HG02870 (cell line): ENCODE measurements around the gene UBE2I.
"Not testable (repeated sequence)": the region's sequence is repeated elsewhere in the genome, so short reads cannot be mapped to it uniquely, and the experiment has no call there.

ENCODE experiments used
- ATAC-seq: cut with Tn5 transposase; IDR thresholded peaks from one replicate; pipeline ENCODE4 v1.9.1; 2021; ENCODE audit warnings: mild to moderate bottlenecking, moderate library complexity; ENCODE audit not compliant: unreplicated experiment

Gene UBE2I

DNA sequence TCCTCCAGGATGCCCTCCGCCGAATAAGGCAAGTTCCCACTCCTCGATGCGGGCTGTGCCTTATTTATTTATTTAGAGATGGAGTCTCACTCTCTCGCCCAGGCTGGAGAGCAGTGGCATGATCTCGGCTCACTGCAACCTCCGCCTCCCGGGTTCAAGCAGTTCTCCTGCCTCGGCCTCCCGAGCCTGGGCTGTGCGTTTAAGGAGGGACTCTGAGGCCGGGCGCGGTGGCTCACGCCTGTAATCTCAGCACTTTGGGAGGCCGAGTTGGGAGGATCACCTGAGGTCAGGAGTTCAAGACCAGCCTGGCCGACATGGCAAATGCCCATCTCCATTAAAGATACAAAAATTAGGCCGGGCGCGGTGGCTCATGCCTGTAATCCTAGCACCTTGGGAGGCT, 18.7 kb downstream of the UBE2I start:
- not testable (repeated sequence) for ATAC-seq

DNA sequence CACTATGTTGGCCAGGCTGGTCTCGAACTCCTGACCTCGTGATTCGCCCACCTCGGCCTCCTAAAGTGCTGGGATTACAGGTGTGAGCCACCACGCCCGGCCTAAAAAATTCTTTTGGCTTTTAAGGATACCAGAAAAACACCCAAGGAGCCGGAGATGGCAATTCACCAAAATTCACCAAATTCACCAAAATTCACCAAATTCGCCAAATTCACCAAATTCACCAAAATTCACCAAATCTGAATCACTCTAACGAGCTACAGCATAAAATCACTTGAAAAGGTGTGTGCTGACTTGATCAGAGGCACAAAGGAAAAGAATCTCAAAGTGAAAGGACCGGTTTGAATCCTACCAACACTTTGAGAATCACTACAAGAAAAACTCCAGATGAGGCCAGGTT, 19.5 kb downstream of the UBE2I start:
- ATAC-seq, result not testable (repeated sequence)

DNA sequence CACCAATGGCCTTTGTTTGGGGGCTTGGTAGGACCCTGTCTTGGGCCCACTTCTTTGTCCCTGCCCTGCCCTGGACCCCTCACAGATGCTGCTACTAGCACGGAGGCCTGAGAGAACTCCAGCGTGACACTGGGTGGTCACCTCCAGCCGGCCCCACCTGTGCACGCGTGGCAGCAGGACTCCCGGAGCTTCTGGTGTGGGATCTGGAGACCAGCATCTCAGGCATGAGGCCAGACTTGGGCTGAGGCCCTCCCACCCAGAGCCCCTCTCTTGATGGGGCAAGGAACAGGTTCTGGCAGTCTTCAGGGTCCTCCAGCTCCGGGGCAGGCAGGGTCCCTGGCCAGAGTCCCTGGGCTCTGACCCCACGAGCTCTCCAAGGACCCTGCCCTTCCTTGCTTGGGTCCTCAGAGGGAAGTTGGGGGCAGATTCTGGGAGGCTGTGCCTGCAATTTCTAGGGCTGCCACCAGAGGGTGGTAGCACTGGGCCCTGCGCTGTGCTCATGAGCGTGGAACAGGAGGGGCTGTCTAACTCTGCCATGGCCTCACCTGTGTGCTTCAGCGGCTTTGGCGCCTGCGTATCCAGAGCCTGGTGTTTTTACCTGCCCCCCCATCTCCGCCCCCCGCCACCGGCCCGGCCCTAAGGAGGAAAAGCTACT, 21.0 kb downstream of the UBE2I start:
- no peak for ATAC-seq

DNA sequence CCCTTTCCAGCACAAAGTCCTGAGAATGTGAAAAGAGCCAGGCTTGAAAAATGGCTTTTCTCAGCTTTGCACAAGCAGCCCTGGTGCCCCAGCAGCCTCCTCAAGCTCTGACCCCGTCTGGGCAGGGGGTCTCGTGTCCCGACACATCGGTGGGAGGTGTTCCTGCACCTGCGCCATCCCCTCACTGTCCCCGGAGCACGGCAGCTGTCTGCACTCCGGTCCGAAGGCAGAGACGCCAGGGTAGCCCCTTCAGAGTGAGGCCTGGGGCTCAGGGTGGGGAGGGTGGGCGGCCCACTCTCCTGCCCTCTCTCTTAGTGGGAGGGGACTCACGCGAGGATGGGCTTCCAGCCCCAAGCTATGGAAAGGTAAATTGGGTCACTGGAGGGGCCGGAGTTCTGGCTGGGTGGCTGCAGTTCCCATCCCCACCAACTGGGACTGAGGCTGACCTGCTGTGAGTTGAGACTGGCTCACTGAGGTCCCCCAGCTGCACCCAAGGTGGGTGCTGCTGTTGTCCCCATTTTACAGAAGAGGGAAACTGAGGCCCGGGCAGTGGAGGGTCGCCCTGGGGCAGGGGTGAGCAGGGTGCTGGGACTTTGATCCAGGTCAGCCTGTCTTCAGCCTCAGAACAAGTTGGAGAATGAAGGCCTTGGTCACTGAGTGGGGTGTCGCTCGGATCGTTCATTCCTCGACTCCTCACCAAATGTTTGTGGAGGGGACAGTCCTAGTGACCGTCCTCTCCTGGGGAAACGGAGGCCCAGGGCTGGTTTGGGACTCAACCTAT, 21.7 kb downstream of the UBE2I start:
- ATAC-seq, result no peak

DNA sequence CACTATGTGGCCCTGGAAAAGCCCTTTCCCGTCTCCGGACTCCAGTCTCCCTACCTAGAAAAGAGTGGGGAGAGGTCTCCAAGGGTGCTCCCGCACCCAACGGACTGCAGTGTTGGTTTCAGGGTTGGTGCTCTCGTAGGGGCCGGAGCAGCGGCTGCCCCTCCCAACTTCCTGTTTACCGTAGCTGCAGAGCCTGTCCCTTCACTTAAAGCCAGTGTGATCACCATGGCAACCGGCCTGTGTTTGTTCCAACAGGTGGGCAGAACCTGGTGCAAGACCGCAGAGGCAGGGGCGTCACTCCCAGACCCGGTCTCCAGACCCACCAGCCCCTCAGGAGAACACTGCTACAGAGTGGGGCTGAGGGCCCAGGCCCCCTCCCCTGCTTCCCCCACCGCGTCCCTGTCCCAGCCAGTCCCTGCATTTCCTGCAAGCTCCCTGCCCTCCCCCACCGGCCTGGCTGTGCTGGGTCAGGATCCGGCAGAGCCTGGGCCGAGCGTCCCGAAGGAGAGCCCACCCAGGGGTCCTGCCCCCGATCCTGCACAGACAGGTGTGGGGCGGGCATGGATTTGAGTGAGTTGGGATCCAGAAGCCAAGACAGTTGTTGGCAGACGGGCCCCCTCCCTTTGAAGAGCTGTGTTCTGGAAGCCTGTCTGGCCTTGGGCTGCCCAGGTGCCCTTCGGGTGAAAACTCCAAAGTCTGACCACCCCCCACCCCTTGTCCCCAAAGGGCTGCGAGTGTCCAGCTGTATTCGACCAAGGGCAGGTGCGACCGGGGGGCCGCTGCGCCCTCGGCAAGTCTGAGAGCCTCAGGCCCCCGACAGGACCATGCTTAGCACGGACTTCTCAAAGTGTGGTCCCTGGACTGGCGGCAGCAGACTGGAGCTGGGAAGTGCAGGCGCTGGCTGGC, 22.5 kb downstream of the UBE2I start:
- ATAC-seq, result no peak

DNA sequence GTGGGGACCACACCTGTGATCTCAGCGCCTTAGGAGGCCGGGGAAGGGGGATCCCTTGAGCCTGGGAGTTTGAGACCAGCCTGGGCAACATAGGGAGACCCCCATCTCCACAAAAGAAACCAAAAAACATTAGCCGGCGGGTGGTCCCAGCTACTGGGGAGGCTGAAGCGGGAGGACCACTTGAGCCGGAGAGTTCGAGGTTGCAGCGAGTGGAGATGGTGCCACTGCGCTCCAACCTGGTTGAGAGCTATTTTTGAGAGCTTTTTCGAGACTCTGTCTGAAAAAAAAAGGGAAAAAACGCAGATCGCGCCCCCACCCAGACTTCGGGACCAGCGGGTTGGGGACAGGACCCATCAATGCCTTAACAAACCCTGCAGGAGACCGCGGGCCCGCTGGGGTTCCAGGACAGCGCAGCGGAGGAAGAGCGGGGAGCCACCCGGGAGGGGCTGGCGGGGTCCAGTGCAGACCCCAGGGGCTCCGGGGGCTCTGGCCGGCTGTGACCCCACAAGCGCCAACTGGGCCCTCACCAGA, 23.2 kb downstream of the UBE2I start:
- ATAC-seq, result no peak

DNA sequence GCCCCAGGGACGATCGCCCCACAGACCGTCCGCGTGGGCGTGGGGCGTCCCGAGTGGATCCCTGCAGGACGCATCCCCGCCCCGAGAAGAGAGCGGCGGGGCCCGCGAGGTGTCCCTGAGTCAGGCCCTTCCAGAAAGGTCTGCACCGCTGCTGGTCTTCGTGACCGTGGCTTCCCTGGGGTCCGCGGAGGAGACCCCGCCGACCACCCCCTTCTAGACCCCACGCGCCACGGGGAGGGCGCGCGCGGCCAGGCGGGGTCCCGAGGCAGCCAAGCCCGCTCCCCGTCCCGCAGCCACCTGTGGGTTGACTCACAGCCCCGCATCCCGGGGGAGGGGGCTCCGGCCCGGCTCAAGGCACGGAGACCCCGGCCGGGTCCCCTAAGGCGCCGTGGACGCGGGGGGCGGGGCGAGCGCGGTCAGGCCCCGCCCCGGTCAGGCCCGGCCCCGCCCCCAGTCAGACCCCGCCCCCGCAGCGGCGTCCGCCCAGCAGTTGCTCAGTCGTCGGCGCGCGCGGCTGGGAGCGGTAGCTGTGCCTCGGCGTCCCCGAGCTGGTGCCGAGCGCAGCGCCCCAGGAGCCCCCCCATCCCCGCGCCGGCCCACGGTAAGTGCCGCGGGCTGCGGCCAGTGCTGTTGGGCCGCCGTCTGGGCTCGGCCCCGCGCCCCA, 23.8 kb downstream of the UBE2I start, which contains the start of gene BAIAP3:
Gene BAIAP3, plus strand, starts transcription at position 497 of the 664 bp plus-strand sequence. CDS start 4,905 bp downstream, outside the sequence.
- no peak for ATAC-seq

DNA sequence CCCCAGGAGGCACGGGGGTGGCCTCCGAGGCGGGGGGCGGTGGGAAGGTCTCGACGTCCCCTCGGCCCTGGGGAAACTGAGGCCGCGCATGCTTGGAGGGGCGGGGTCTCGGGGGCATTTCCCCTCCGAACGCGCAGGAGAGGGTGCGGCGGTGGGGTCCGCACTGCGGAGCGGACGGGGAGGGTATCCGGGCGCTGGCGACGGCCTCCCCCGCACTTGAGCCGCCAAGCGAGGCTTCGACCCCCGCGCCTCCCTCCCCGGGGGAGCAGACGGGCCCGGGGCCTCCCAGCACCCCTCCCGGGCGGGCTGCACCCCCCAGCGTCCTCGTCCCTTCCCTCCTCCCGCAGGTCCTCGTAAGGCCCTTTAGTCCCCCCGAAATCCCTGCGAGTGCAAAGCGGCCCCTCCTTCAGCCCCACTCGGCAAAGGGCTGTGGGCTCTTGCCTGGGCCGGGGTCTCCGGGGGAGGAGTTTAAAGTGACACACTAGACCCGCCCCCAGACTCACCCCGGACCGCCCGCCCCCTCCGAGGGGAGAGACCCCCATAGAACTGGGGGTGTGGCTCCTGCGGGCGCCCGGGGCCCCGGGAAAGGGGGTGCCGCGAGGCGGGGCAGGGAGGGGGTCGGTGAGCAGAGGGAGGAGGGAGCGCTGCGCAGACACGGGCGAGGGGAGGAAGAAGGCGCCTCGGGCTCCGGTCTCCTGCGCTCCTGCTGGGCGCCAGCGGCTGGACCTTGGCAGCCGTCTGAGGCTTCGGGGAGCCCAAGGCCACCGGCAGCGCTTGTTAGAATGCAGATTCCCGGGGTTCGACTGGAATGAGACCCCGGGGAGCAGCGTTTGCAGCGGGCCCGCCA, 24.6 kb downstream of the UBE2I start:
- ATAC-seq, result no peak

DNA sequence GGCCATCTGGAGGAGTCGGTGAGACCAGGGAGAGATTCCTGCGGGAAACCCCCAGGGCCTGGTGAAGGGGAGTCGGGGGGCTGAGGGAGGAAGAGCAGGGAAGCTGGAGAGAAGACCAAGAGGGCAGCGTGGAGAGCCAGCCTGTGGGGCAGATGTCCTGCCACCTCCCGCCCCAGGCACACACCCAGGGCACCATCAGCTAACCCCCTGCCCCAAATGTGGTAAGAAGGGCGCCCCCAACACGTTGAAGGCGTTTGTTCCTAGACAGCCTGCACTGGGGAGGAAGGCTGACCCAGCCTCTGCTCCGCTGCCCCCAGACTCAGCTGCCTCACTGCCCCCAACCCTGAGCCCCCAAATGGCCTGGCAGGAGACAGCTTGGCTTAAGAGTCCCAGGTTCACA, 25.3 kb downstream of the UBE2I start:
- ATAC-seq, result no peak

DNA sequence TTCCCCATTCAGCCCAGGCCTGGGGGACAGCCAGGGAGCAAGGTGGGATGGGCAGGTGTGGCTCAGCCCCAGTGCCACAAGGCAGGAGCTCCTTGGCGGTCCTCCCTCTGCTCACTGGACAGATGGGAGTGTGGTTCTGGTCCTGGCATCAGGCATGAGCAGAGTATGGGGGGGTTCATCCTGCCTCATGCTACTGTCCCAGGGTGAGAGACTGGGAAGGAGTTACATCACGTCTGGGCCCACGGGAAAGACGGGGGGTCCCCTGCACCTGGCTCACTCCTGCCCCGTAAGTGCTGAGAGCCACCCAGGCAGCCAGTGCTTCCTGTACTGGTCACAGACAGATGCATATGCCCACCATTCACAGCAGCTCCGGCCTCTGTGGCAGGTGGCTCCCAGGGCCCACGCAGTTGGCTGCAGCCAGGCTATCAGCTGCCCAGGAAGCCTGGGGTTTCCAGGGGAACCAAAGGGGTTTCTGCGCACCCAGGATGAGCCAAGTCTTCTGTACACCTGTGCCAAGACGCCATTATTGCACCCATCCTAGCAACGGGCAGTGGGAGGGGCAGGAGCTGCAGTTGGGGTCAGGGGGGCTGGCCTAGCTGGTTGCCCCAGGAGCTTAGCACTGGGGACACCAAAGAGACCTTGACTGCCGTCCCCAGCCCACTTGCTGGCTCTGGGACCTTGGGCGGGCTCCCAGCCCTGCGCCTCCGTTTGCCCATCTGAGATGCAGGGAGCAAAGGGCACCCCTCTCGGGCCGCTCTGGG, 26.0 kb downstream of the UBE2I start:
- ATAC-seq, result no peak

DNA sequence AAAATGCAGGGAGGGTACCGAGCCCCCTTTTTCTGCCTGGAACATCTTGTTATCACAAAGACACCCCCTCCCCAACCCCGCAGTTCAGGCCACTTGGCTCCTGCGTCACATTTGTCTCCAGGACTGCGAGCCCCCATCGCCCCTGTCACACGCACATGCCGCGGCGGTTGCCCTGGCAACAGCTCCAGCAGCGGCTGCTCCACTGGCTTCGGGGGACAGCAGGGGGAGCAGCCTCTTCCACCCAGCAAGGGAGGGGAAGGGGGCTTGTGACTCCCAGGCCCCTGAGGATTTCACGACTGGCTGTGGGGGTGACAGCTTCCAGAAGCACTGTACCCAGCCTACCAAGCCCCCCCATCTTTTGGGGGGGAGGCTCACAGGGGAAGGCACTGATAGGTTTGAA, 26.6 kb downstream of the UBE2I start:
- no peak for ATAC-seq

DNA sequence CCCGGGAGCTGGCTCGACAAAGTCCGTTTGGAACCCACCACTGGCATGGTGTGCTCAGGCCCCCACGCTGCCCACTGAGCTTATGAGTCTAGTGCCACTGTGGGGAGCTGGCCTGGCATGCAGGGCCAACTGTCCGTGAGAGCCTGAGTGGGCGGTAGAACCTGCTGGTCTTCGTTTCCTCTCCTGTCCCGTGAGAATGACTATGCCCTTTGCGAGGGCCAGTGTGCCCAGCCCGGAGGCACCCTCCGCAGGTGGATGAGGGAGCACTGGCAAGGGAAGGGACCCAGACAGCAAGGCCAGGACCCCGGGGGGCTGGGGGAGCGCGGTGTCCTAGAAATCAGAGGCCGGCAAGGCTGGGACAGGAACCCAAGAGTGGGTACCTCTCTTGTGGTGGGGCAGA, 27.2 kb downstream of the UBE2I start:
- no peak for ATAC-seq

DNA sequence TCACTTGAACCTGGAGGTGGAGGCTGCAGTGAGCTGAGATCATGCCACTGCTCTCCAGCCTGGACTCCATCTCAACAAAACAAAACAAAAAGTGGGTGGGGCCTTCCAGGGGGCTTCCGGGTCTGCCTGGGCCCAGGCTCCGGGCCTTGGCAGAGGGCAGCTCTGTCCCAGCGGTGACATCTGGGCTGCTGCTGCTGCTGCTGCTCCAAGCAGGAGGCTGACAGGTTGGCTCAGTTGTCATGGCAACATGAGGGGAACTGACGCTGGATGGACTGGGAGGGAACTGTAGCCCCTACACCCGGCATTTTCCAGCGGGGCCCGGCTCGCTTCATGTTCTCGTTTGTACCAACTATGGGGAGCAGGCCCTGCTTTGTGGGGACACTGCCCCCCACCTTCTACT, 28.1 kb downstream of the UBE2I start:
- ATAC-seq, result no peak

DNA sequence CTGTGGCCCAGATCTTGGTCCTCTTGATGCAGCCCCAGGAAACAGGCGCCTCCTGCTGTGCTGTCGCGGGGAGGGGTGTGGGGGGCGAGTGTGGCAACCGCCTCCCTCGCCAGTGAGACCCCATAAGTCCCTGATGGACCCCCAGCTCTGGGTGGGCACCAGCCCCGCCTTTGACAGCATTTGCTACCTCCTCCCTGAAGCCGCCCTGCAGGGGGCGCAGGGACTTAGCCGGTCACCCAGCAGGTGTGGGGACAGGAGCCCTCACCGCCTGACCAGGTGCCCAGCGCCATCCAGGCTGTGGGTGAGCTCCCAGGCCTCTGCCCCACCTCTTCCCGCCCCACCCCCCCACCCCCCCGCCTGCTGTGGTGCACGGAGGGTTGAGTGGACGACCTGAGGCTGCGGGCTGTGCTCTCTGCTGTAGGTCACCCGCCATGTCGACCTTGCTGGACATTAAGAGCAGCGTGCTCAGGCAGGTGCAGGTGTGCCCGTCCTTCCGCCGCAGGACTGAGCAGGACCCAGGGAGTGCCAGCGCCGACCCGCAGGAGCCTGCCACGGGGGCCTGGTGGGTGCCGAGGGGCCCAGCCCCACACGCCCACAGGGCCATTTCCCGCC, 28.8 kb downstream of the UBE2I start:
- no peak for ATAC-seq

DNA sequence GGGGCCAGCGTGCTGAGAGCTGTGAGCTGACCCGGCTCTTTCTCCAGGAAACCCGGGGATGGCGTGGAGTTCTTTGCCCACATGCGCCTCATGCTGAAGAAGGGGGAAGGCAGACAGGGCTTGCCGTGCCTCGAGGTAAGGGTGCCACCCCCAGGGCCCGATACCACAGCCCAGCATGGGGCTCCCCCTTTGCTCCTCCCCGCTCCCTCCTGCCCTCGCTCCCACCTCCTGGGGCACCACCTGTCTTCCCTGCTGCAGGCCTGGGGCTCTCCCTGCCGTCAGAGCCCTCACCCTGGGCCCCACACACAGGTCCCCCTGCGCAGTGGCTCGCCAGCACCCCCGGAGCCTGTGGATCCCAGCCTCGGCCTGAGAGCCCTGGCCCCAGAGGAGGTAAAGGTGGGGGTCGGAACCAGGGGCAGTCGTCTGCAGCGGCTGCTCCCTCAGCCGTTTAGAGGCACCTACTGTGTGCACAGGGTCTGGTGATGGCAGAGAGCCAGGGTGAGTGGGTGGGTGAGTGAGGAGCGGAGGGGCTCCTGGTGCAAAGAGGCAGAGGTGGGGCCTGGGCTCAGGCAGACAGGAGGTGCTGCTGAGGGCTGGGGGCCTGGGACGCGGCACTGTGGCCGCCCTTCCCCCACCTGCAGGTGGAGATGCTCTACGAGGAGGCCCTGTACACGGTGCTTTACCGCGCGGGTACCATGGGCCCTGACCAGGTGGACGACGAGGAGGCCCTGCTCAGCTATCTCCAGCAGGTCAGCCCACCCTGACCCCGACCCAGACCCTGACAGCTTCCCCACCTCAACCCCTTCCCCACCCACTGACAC, 29.6 kb downstream of the UBE2I start:
- ATAC-seq, result no peak

DNA sequence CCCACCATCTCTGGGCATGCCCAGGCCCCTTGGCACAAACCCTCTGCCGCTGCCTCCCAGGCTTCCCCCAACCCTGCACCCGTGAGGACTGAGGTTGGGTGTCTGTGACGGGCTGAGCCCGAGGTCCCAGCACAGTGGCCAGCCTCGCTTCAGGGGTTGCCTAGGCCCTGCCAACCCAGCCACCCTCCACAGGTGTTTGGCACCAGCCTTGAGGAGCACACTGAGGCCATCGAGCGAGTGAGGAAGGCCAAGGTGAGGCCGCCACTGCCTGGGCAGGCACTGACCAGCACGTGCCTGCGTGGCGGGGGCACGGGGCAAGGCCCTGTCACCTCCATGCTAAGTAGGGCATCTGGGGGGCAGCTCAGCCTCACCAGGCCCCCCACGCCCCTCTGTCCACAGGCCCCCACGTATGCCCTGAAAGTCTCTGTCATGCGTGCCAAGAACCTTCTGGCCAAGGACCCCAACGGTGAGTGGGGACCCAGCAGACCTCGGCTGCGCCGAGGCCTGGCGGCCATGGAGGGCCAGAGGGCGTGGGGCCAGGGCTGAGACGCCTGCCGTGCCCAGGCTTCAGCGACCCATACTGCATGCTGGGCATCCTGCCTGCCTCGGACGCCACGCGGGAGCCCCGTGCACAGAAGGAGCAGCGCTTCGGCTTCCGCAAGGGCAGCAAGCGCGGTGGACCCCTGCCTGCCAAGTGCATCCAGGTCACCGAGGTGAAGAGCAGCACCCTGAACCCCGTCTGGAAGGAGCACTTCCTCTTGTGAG, 31.5 kb downstream of the UBE2I start:
- ATAC-seq, result no peak
